KMS-11 (cell line): ENCODE results near the gene ADCY7.

Source experiments
- H2AFZ ChIP-seq: fragments of 200-600 bp; sonication (generic); 2 replicates; pipeline ENCODE4 v1.6.1; 2016; ENCODE audit warnings: antibody characterized with exemption, mixed run types, low read depth
- H3K27ac ChIP-seq: fragments of 200-600 bp; sonication (generic); 2 replicates; pipeline ENCODE4 v1.6.1; 2016; ENCODE audit warnings: mild to moderate bottlenecking, mixed run types
- H3K27me3 ChIP-seq: fragments of 200-600 bp; sonication (generic); 2 replicates; pipeline ENCODE4 v1.6.1; 2017; ENCODE audit warnings: mild to moderate bottlenecking, low read depth, mixed run types, moderate library complexity; ENCODE audit not compliant: insufficient read depth
- H3K36me3 ChIP-seq: fragments of 200-600 bp; sonication (generic); 2 replicates; pipeline ENCODE4 v1.6.1; 2017; ENCODE audit warnings: mild to moderate bottlenecking, mixed run types; ENCODE audit not compliant: insufficient read depth
- H3K4me1 ChIP-seq: fragments of 200-600 bp; sonication (generic); 2 replicates; pipeline ENCODE4 v1.6.1; 2016; ENCODE audit warnings: mild to moderate bottlenecking, low read depth, mixed run types; ENCODE audit not compliant: poor library complexity, severe bottlenecking
- H3K4me2 ChIP-seq: fragments of 200-600 bp; sonication (generic); 2 replicates; pipeline ENCODE4 v1.7.0; 2016; ENCODE audit warnings: mild to moderate bottlenecking, mixed run types
- H3K4me3 ChIP-seq: fragments of 200-600 bp; sonication (generic); IDR thresholded peaks from 2 replicates; pipeline ENCODE4 v1.6.1; 2017; ENCODE audit warnings: low read depth, low read length, mixed read lengths; ENCODE audit not compliant: insufficient read depth
- H3K79me2 ChIP-seq: fragments of 200-600 bp; sonication (generic); 2 replicates; pipeline ENCODE4 v1.6.1; 2016; ENCODE audit warnings: low read depth, mixed run types; ENCODE audit not compliant: insufficient read depth
- H3K9ac ChIP-seq: fragments of 200-600 bp; sonication (generic); 2 replicates; pipeline ENCODE4 v1.6.1; 2016; ENCODE audit warnings: mild to moderate bottlenecking, mixed run types
- H4K20me1 ChIP-seq: fragments of 200-600 bp; sonication (generic); 2 replicates; pipeline ENCODE4 v1.6.1; 2016; ENCODE audit warnings: mild to moderate bottlenecking, mixed run types; ENCODE audit not compliant: insufficient read depth
- CTCF ChIP-seq: fragments of 200-600 bp; sonication (generic); conservative IDR thresholded peaks from 2 replicates; pipeline ENCODE4 v1.6.1; 2017; ENCODE audit warnings: low read depth, mild to moderate bottlenecking, antibody characterized with exemption, low read length, moderate library complexity, mixed read lengths

Gene ADCY7

GRCh38 chr16:50320310-50320709, 54.0 kb downstream of the ADCY7 start:
- Histone ChIP-seq H3K27me3 (no peaks in the 10 kb centered on the region), H3K4me1 (peaks cover 8% of the 10 kb centered on the region), H3K4me2 (no peak overlapping the region), H3K9ac (no peak overlapping the region), H4K20me1 (no peaks in the 10 kb centered on the region), H3K79me2 (no peaks in the 10 kb centered on the region), H3K4me3 (no peak overlapping the region), H3K36me3 (no peaks in the 10 kb centered on the region; the same call in 1 of the 2 replicates), H3K27ac (no peak overlapping the region), H2AFZ (no peak overlapping the region)
- TF ChIP-seq CTCF: no peak

GRCh38 chr16:50322333-50322732, 56.0 kb downstream of the ADCY7 start:
- Histone ChIP-seq H3K79me2 (no peaks in the 10 kb centered on the region), H4K20me1 (no peaks in the 10 kb centered on the region), H2AFZ (no peak overlapping the region), H3K27ac (no peak overlapping the region), H3K27me3 (no peaks in the 10 kb centered on the region), H3K4me1 (peaks cover 9% of the 10 kb centered on the region), H3K9ac (no peak overlapping the region), H3K36me3 (no peaks in the 10 kb centered on the region; the same call in 1 of the 2 replicates), H3K4me3 (no peak overlapping the region), H3K4me2 (no peak overlapping the region)
- TF ChIP-seq CTCF: no peak

GRCh38 chr16:50323335-50324011, 57.1 kb downstream of the ADCY7 start:
- Histone ChIP-seq H4K20me1 (no peaks in the 10 kb centered on the region), H3K36me3 (no peaks in the 10 kb centered on the region; the same call in 1 of the 2 replicates), H2AFZ (no peak overlapping the region), H3K4me2 (no peak overlapping the region), H3K4me1 (peaks cover 12% of the 10 kb centered on the region), H3K27me3 (no peaks in the 10 kb centered on the region), H3K9ac (no peak overlapping the region), H3K79me2 (no peaks in the 10 kb centered on the region), H3K27ac (no peak overlapping the region), H3K4me3 (no peak overlapping the region)
- peak; percentile 31; the same call in 1 of the 2 replicates for TF ChIP-seq CTCF

- Histone ChIP-seq H3K79me2 (no peaks in the 10 kb centered on the region), H4K20me1 (no peaks in the 10 kb centered on the region), H3K27ac (no peak overlapping the region), H3K27me3 (no peaks in the 10 kb centered on the region), H3K4me3 (no peak overlapping the region), H3K9ac (no peak overlapping the region), H3K4me2 (no peak overlapping the region), H3K36me3 (no peaks in the 10 kb centered on the region; the same call in 1 of the 2 replicates), H3K4me1 (peaks cover 12% of the 10 kb centered on the region), H2AFZ (no peak overlapping the region)
- no peak for TF ChIP-seq CTCF
Measured at GRCh38 chr16:50324345-50324744, 58.0 kb downstream of the ADCY7 start.
